ENCODE data around the gene MEIOB.
A peak's percentile ranks its signal among the peaks of the same experiment; 100 is the strongest.
"Not testable (repeated sequence)": the region's sequence is repeated elsewhere in the genome, so short reads cannot be mapped to it uniquely, and the experiment has no call there.

Gene MEIOB, protein sequence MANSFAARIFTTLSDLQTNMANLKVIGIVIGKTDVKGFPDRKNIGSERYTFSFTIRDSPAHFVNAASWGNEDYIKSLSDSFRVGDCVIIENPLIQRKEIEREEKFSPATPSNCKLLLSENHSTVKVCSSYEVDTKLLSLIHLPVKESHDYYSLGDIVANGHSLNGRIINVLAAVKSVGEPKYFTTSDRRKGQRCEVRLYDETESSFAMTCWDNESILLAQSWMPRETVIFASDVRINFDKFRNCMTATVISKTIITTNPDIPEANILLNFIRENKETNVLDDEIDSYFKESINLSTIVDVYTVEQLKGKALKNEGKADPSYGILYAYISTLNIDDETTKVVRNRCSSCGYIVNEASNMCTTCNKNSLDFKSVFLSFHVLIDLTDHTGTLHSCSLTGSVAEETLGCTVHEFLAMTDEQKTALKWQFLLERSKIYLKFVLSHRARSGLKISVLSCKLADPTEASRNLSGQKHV

DNA sequence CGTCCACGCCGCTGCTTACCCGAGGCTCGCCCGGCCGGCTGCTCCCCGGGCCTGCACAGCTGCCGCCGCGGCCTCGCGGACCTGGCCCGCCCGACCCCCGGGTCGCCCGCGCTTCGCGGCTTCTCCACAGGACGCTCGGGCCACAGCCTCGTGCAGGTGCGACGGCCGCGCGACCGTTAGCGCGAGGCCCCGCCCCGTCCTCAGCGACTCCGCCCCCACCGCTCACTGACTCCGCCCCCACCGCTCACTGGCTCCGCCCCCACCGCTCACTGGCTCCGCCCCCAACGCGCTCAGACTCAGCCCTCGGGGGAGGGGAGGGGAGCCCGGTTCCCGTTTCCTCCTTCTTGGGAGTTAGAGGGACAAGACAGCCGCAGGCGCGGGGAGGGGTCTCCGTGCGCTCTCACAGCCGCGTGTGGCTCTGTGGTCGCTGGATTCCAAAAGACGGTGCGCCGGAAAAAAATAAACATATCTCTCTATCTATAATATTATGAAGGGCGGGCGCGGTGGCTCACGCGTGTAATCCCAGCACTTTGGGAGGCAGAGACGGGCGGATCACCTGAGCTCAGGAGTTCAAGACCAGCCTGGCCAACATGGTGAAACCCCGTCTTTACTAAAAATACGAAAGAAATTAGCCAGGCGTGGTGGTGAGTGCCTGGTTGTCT is at the start of gene MEIOB:
MEIOB (minus strand) TSS at position 191 of the 662 bp plus-strand sequence. CDS start 3,989 bp downstream, outside the sequence.
- peak; percentile 71 for DNase-seq

DNA sequence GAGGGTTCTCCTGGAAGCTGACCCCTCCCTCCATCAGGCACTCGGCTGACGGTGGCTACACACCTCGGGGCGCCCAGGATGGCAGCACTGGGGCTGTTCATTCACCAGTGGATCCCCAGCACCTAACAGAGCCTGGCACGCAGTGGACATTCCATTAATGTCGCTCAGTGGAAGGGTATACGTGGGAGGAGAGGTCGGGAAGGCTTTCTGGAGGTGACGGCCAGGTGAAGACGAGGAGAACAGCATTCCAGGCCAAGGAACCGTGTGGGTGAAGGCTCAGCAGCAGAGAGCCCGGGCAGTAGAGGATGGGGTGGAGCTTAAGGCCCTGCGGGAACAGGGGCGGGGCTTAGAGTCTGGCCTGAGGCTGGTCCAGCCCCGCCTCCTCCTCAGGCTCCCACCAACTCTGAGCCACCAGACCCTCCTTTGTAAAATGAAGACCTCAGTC is 48.8 kb upstream of the MEIOB start:
- peak; percentile 16 for DNase-seq

DNA sequence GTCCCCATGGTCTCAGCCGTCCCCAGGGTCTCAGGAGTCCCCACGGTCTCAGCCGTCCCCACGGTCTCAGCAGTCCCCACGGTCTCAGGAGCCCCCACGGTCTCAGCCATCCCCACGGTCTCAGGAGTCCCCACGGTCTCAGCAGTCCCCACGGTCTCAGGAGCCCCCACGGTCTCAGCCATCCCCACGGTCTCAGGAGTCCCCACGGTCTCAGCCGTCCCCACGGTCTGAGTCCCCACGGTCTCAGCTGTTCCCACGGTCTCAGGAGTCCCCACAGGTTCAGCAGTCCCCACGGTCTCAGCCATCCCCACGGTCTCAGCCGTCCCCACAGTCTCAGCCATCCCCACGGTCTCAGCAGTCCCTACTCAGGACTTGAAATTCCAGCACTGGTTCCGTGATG is 48.2 kb upstream of the MEIOB start:
- not testable (repeated sequence) for DNase-seq

DNA sequence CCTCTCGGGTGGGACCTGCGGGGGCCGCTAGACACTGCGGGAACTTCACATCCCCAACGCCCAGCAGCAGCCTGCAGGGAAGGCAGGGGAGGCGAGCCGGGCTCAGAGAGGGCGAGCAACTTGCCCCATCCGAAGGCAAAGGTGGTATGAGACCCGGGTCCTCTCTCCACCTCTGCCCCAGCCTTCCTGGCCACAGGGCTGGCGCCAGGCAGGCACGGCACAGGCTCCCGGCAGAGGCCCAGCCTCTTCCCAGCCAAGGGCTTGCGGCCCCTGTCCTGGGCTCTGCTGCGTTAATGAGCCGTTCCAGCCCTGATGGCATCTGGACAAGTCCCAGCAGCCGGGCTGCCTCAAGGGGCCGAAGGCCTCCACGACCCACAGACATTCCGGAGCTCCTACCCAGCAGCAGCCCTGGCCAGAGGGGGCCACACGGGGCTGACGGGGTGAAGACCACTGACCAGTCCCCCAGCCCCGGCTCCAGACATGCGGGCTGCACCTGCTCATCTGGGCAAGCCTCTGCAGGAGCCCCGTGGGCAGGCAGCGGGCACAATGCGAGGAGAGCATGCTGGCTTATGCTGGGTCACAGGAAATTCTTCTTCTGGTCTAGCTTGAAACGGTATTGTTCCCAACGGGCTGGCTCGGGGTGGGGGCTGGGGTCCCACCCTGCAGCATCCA is 47.5 kb upstream of the MEIOB start:
- DNase-seq: no peak

DNA sequence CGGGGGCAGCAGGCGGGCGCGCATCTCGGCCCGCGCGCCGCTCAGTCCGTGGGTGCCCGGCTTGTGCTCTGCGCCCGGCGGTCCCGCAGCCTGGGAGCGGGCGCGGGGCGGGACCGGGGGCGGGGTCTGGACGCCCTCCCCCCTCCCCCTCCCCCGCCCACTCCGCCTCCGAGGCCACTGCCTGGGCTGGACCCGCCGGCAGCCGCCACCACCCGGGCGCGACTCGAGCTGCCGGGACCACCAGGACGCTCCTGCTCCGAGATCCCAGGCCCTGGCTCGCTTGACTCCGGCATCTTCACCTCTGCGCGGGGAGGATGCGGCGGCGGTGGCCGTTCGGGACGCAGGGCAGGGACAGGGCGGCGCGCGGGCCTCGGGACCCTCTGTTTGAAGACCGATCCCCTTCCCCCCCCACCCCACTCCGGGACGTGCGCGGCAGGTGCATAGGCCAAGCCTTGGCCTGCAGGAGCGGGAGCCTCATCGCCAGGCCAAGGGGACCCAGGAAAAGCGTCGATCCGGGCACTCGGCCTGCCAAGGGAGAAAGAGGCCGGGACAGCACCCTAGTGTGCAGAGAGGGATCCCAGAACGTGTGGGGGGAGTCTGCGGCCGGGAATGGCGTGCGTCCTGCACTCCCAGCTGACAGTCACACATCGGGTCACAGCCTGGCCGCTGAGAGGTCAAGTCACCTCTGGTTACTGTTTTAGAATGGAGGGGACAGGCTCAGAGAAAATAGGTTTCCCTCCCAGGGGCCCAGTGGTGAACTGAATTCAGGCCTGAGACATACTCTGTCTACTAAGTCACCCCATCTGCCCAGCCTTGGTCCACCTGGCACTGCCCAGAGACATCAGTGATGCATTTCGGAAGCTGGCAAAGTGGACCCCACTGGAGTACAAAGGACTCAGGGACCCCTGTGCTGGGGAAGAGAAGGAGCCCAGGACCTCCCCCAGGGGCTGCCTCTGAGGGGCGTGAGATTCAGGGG is 46.7 kb upstream of the MEIOB start, which contains the start of gene HS3ST6:
HS3ST6 (minus strand) TSS at position 65 of the 976 bp plus-strand sequence. CDS start 92 bp downstream, outside the sequence.
- DNase-seq: no peak

DNA sequence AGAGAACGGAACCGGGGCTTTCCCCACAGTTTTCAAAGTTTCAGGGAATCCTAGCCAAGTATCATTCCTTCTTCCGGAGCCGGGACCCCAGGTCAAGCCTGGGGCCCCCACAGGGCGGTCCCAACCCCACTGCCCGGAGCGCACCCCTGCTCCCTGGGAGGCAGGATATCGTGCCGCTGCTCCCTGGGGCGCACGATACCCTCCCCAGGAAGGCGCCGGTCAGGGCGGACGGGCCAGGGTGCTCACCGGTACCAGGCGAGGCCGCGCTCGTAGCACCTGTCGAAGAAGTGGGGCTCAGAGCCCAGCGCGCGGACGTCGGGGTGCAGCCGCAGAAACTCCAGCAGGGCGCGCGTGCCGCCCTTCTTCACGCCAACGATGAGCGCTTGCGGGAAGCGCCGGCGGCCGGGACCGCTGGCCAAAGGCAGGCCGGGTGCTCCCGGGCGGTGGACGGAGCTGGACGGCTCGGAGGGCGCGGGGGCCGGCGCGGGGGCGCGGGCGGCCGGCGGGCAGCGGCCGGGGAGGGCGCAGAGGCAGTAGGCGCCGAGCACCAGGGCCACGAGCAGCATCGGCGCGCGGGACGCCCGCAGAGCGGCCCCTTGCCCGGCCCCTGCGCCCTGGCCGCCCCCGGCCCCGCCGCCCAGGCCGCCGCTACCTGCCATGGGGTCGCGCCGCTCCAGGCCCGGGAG is 45.8 kb upstream of the MEIOB start:
- no peak for DNase-seq

DNA sequence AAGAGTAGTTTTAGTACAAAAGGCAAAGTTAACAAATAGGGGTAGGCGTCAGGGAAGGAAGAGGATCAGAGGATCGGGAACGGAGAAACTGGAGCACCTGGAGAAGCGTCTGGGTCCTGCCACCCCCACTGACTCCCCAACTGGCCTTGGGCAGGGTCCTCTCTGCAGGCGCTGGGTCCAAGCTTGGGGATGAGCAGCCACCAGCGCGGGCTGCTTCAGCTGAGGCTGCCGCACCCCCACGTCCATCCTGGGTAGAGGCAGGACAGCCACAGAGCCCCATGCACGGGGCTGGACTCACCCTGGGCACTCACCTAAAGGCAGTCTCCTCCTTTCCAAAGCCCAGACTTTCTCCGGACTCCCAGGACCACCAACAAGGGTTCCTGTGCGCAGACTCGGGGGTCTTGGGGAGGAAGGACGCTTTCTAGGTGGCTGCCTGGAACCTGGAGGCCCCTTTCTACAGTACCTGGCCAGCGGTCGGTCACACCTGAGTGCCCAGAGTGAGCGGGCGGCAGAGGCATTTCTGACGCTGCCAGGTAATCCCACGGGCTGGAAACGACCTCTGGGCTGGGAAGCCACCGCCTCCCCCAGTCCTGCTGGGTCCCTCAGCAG is 45.2 kb upstream of the MEIOB start:
- no peak for DNase-seq

DNA sequence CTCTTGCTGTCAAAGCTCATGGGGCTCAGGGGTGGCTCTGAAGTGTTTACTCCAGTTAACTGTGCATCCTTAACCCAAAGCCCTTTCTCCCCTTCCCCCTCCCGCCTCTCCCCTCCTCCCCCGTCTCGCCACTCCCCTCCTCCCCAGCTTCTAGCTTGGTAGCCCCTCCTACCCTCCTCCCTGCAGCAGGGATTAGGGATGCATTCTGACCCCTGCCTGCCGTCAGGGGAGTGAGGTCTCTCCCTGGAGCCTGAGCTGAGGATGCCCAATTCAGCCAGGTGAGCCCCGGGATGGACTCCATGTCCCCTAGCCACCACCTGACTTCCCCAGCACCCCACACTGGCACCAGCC is 44.7 kb upstream of the MEIOB start:
- no peak for DNase-seq

DNA sequence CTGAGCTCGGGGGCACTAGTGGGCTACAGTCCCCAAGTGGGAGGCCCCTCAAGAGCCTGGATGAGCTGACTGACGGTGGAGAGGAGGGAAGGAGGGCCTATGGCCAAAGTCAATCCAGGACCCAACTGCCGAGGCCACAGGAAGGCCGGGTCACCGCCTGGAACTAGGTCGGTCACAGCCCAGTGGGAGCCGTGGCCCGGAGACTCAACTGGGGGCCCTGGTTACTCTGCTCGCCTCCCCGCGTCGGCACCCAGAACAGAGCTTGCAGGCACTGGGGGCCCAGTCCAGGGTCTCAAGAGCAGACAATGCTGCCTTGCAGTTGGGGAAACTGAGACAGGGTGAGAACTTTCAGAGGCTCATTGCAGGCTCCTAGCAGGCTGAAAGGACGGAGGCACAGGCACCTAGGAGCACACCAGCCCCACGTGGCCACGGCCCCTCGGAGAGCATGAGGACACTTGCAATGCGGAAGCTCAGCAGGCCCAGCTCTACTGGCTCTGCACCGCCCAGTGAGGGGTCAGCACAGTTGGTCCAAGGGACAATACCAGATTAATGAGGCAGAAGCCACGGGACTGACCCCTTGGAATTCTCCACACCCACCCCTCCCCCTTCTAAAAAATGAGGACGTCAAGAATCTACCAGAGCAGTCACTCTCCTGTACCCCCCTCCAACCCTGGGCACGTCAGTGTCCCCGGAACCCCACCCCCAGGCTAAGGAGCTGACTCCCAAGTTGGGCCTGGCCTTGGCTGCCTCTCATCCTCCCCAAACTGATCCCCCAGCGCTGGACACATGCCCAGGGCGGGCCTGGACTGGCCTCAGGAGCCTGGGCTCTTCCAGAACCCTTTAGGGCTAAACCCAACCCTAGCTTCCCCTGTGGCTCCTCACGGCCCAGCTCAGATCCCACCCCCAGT is 44.0 kb upstream of the MEIOB start:
- DNase-seq: no peak

DNA sequence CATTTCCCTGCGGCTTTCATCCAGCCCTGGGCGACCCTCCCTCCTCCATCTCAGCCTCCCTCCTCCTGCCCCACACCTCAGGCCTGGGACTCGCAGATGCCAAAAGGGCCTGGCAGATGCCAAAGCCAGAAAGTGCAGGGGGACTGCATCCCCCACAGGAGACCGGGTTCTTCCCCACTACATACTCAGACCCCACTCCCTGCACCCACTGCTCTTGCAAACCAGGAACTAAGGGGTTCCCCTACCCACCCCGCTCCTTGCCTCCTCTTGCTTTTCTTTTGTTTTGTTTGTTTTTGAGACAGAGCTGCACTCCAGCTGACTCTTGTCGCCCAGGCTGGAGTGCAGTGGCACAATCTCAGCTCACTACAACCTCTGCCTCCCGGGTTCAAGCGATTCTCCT is 43.0 kb upstream of the MEIOB start:
- no peak for DNase-seq

DNA sequence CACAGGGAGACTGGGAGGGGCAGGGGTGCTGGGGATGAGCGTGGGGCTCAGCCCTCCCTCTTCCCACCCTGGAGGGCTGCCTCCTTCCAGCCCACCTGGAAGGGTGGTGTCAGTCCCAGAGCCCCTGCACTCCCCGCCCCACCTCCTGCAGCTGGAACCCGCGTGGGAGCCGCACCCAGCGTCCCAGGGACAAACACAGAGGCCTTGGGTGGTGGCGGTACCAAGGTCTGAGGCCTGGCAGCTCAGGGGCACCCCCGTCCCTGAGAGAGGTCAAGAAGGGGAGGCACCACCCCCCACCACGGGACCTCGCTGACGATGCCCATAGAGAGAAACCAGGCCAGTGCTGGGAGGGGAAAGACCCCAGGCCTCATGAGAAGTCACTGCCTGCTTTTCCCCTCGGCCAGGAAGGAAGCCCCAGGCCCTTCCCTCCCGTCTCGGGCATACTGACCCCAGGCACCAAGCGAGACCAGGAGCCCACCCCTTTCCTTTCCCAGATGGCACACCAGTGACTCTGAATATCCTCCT is 42.2 kb upstream of the MEIOB start:
- DNase-seq: no peak

DNA sequence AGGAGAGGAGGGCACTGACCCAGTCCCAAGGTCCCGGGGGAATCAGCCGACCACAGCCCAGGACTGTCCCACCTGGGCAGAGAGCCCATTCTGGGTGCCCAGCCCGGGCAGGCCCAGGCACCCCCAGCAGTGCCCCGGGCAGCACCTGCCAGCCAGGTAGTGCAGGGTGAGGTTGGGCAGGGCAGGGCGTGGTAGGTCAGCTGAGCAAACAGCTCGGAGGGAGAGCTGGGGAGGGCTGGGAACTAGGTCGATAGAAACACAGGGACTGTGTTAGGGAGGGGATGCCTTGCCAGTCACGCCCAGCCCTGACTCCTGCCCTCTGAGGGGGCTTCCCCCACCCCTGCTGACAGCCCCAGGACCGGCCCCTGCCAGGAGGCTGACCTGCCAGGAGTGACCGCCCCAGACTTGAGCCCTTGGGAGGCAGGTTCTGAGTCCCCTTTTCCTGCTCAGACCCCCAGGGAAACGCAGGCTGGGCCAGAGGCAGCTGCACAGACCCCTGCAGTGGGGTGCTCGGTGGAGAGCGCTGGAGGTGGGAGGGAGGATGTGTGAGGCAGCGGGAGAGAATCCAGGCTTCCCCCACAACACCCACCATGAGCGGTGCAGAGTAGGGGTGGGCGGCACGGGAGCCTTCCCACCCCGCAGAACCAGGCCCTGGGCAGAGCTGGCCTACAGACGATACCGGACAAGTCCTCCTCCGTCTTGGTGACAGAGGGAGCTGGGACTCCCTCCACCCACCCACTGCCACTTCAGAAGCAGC is 41.5 kb upstream of the MEIOB start:
- DNase-seq: no peak

DNA sequence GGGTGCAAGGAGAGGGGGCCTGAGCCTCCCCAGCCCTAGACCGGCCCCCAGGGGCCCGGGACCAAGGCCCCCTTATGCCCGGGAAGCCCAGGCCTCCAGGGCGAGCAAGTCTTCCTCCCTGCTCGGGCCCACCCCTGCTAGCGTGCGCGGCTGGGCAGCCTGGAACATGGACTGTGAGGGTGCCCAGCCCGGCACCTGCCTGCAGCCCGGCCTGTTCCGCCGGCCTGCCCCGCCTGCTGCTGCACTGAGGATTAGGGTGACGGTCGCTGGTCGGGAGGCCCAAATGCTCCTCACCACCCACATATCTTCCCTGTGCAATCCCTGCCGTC is 40.2 kb upstream of the MEIOB start:
- DNase-seq: no peak

DNA sequence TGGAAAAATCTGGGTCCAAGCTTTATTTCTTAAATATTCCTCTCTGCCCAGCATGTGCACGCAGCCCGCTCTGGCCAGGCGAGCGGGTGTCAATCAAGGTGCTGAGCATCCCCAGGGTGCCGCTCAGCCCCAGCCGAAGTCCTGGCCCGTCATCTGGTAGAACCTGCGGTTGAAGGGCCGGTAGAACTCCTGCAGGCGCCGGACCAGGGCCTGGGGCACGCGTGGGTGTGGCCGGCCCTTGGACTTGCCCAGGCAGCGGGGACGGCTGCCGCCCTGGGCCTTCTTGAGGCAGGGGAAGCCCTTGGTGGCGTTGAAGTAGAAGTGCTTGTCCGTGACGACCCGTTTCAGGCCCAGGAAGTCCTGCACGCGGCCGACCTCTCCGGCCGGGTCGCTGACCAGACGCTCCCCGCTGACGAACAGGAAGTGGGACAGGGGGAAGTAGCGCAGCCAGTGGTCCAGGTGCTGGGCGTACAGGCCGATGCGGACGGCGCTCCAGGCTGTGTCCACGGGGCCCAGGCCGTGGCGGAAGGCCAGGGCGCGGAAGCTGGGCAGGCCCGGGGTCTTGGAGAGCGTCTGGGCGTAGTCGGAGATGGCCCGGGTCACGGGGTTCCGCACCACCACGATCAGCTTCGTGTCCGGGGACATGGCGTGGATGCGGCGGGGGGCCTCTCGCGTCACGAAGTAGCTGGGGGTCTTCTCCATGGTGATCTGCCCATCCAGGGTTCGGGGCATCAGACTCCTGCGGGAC is 39.7 kb upstream of the MEIOB start:
- DNase-seq: no peak

DNA sequence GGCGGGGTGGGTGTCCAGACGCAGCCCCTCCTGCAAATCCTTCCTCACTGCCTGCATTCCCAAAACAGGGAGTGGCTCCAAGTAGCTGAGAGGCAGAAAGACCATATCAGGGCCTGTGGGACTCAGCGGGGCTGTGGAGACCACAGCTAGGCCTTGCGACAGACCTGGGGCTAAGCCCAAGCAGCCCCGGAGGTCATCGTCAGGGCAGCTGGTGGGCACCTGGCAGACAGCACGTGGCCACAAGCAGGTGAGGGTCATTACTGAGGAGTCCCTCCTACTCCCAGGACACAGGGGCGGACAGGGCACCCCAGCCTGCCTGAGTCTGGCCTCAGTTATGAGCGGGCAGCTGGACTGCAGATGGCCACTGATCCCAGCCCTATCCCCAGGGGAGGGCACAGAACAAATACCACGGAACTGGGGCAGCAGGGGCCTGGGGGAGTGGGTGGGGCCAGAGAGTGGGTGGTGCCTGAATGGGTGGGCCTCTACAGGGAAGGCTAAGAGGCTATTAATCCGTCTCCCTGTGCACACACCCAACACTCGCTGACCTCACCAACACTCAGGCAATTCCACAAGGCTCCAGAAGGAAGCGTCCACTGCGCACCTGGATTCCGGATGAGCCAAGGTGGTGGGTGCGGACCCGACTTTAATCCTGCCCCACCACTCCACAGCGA is 37.7 kb upstream of the MEIOB start:
- DNase-seq: no peak

DNA sequence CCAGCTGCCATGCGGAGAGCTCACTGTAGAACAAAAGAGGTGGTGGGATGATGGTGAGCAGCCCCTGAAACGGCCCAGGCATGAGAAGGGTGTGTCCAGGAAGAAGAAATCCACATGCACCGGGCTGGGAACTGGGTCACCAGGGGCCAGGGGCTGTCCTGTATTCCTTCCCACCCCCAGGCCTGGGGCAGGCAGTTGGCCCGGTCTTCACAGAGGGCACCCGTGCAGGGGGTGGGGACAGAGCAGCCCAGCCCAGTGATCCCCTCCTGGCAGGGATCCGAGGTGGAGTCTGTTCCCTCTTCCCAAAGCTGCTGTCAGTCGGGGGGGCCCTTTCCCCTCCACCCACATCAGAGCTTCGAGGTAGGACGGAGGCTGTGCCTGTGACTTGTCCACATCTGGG is 37.0 kb upstream of the MEIOB start:
- no peak for DNase-seq

DNA sequence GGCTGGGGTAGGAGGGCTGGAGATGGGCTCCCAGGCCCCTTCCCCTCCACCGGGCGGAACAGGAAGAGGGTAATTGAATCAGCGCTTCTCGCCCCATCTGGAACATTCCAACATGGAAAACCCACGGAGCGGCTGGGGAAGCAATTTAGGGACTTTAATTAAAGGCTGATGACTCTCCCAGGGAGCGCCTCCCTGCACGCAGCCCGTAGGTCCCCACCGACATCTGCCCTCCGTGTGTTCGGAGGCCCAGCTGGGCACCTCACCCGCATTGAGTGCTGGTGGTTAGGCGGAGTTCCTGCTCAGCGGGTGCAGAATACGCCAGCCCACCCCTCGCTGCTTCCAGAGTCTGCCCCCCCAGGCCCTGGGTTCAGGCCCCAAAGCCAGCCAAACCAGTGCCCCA is 36.2 kb upstream of the MEIOB start:
- DNase-seq: no peak
